Fibroblast of skin of abdomen (primary cell): ENCODE measurements around the gene ABI3.
"Not testable (repeated sequence)": the region's sequence is repeated elsewhere in the genome, so short reads cannot be mapped to it uniquely, and the experiment has no call there.

Source experiments
- DNase-seq: peaks from one replicate; pipeline ENCODE4 v3.0.0-alpha.2; 2013

Gene ABI3

GRCh38 chr17:49254066-49254465 is 43.6 kb downstream of the ABI3 start:
- no peak for DNase-seq

GRCh38 chr17:49255125-49255524 is 44.6 kb downstream of the ABI3 start:
- no peak for DNase-seq

- no peak for DNase-seq
These were observed 47.9 kb downstream of the ABI3 start for GRCh38 chr17:49258394-49258793.

GRCh38 chr17:49259663-49260010 is 49.1 kb downstream of the ABI3 start:
- no peak for DNase-seq

- DNase-seq: peak; percentile 81
These were observed 49.7 kb downstream of the ABI3 start for GRCh38 chr17:49260011-49260816.

GRCh38 chr17:49260817-49261291 is 50.3 kb downstream of the ABI3 start:
- DNase-seq: no peak

GRCh38 chr17:49261540-49261939 is 51.0 kb downstream of the ABI3 start:
- DNase-seq: not testable (repeated sequence)

- DNase-seq: no peak
These were observed 55.7 kb downstream of the ABI3 start for GRCh38 chr17:49266233-49266632.

- DNase-seq: no peak
These were observed 57.4 kb downstream of the ABI3 start for GRCh38 chr17:49267912-49268311.

- no peak for DNase-seq
These were observed 58.8 kb downstream of the ABI3 start for GRCh38 chr17:49269356-49269755.
